NT2/D1 (cell line): Measurements from ENCODE around the gene ABHD17C.

Experiments
- DNase-seq: peaks from one replicate; pipeline ENCODE4 v3.0.0-alpha.2; 2011; ENCODE audit warnings: low read depth, low spot score
- H3K27me3 ChIP-seq: 2 replicates; pipeline ENCODE4 v1.6.0; 2011; ENCODE audit warnings: mild to moderate bottlenecking; ENCODE audit not compliant: insufficient read length, insufficient read depth
- H3K36me3 ChIP-seq: 2 replicates; pipeline ENCODE4 v1.6.1; 2011; ENCODE audit warnings: mild to moderate bottlenecking, low read length, mixed read lengths; ENCODE audit not compliant: insufficient read depth, insufficient read length
- H3K4me1 ChIP-seq: 2 replicates; pipeline ENCODE4 v1.5.1; 2011; ENCODE audit not compliant: insufficient read depth, insufficient read length
- H3K4me3 ChIP-seq: 2 replicates; pipeline ENCODE4 v1.5.1; 2011; ENCODE audit warnings: low read depth; ENCODE audit not compliant: insufficient read length
- H3K9ac ChIP-seq: 2 replicates; pipeline ENCODE4 v1.6.0; 2011; ENCODE audit warnings: low read depth; ENCODE audit not compliant: insufficient read length
- H3K9me3 ChIP-seq: 2 replicates; pipeline ENCODE4 v1.5.1; 2011; ENCODE audit warnings: mild to moderate bottlenecking, low read length; ENCODE audit not compliant: insufficient read depth
- SUZ12 ChIP-seq: IDR thresholded peaks from 2 replicates; pipeline ENCODE4 v1.6.1; 2011; ENCODE audit not compliant: insufficient read length, insufficient read depth; ENCODE audit errors: extremely low read depth
- YY1 ChIP-seq: IDR thresholded peaks from 2 replicates; pipeline ENCODE4 v1.6.1; 2011; ENCODE audit not compliant: insufficient read length, insufficient read depth
- ZNF274 ChIP-seq: IDR thresholded peaks from 2 replicates; pipeline ENCODE4 v1.6.1; 2011; ENCODE audit warnings: mild to moderate bottlenecking, low read depth, low read length

The ABHD17C gene

GRCh38 chr15:80776420-80777045 is 81.4 kb downstream of the ABHD17C start:
- Histone ChIP-seq H3K27me3 (peaks cover 34% of the 10 kb centered on the region), H3K9ac (no peak overlapping the region), H3K9me3 (no peaks in the 10 kb centered on the region), H3K4me1 (peaks cover 5% of the 10 kb centered on the region), H3K4me3 (no peak overlapping the region), H3K36me3 (no peaks in the 10 kb centered on the region)
- peak; percentile 64 for DNase-seq
- no peak for TF ChIP-seq ZNF274
- TF ChIP-seq SUZ12, result no peak
- TF ChIP-seq YY1, result no peak

- Histone ChIP-seq H3K9me3 (no peaks in the 10 kb centered on the region), H3K4me3 (no peak overlapping the region), H3K4me1 (peaks cover 5% of the 10 kb centered on the region), H3K36me3 (no peaks in the 10 kb centered on the region), H3K9ac (no peak overlapping the region), H3K27me3 (peaks cover 39% of the 10 kb centered on the region)
- TF ChIP-seq SUZ12, result no peak
- no peak for TF ChIP-seq YY1
- no peak for TF ChIP-seq ZNF274
- no peak for DNase-seq
Measured at GRCh38 chr15:80777137-80777536, 82.0 kb downstream of the ABHD17C start.

- no peak overlapping the region for H3K4me3 ChIP-seq
- H3K4me1 ChIP-seq, result peaks cover 5% of the 10 kb centered on the region
- H3K9me3 ChIP-seq, result no peaks in the 10 kb centered on the region
- no peak for TF ChIP-seq YY1
- H3K9ac ChIP-seq, result no peak overlapping the region
- H3K27me3 ChIP-seq, result peaks cover 47% of the 10 kb centered on the region
- no peaks in the 10 kb centered on the region for H3K36me3 ChIP-seq
- DNase-seq, result no peak
Measured at GRCh38 chr15:80777826-80778620, 82.9 kb downstream of the ABHD17C start.

GRCh38 chr15:80778621-80778963 is 83.5 kb downstream of the ABHD17C start:
- no peak for DNase-seq
- Histone ChIP-seq H3K27me3 (peaks cover 47% of the 10 kb centered on the region), H3K4me1 (peaks cover 5% of the 10 kb centered on the region), H3K9me3 (no peaks in the 10 kb centered on the region), H3K9ac (no peak overlapping the region), H3K36me3 (no peaks in the 10 kb centered on the region), H3K4me3 (peak overlapping the region; percentile 8)
- TF ChIP-seq ZNF274 (no peak), SUZ12 (no peak), YY1 (no peak)

GRCh38 chr15:80778964-80779657 is 84.0 kb downstream of the ABHD17C start, which contains the start of gene CEMIP:
TSS of gene CEMIP (plus strand) at chr15:80779370. CDS start at chr15:80873880, 94,510 bp downstream.
- DNase-seq, result peak; percentile 65

GRCh38 chr15:80779658-80780415 is 84.7 kb downstream of the ABHD17C start:
- Histone ChIP-seq H3K4me1 (peaks cover 5% of the 10 kb centered on the region), H3K9ac (peak overlapping the region; percentile 65), H3K27me3 (peaks cover 47% of the 10 kb centered on the region), H3K9me3 (no peaks in the 10 kb centered on the region), H3K4me3 (peak overlapping the region; percentile 43), H3K36me3 (no peaks in the 10 kb centered on the region)
- no peak for TF ChIP-seq YY1
- peak; percentile 26 for TF ChIP-seq SUZ12
- DNase-seq, result no peak

More at GRCh38 chr15:80778964-80779657, 84.0 kb downstream of the ABHD17C start, which contains the start of gene CEMIP:
- peaks cover 47% of the 10 kb centered on the region for H3K27me3 ChIP-seq
- peaks cover 5% of the 10 kb centered on the region for H3K4me1 ChIP-seq
- H3K9ac ChIP-seq, result peak within 1 kb of the TSS; percentile 65
- H3K4me3 ChIP-seq, result peak within 1 kb of the TSS; percentile 43
- H3K9me3 ChIP-seq, result no peaks in the 10 kb centered on the region
- H3K36me3 ChIP-seq, result no peaks in the 10 kb centered on the region
- TF ChIP-seq SUZ12, result peak; percentile 26
- no peak for TF ChIP-seq ZNF274
